IMR-90 (cell line): ENCODE data around the gene GOLGA1.

Source experiments
- BHLHE40 ChIP-seq: fragments of 150-350 bp; IDR thresholded peaks from 2 replicates; pipeline ENCODE4 v1.6.1; 2016; ENCODE audit warnings: mild to moderate bottlenecking, low read depth, low read length
- CEBPB ChIP-seq: IDR thresholded peaks from 2 replicates; pipeline ENCODE4 v1.6.1; 2012; ENCODE audit warnings: low read depth, low read length, improper control_type of control experiment
- FOS ChIP-seq: fragments of 150-350 bp; IDR thresholded peaks from 2 replicates; pipeline ENCODE4 v1.6.1; 2016; ENCODE audit warnings: low read depth, low read length
- MAFK ChIP-seq: IDR thresholded peaks from 2 replicates; pipeline ENCODE4 v1.6.1; 2012; ENCODE audit warnings: low read depth, low read length, improper control_type of control experiment
- MAZ ChIP-seq: IDR thresholded peaks from 2 replicates; pipeline ENCODE4 v1.6.1; 2012; ENCODE audit warnings: low read depth, mild to moderate bottlenecking, low read length, improper control_type of control experiment, moderate library complexity, borderline replicate concordance
- MXI1 ChIP-seq: IDR thresholded peaks from 2 replicates; pipeline ENCODE4 v1.6.1; 2012; ENCODE audit warnings: low read depth, mild to moderate bottlenecking, low read length, moderate library complexity, borderline replicate concordance
- NFE2L2 ChIP-seq: fragments of 150-350 bp; IDR thresholded peaks from 2 replicates; pipeline ENCODE4 v1.6.1; 2016; ENCODE audit warnings: low read depth, mild to moderate bottlenecking, low read length
- POLR2A ChIP-seq: IDR thresholded peaks from 2 replicates; pipeline ENCODE4 v1.6.1; 2012; ENCODE audit warnings: mild to moderate bottlenecking, low read depth, low read length
- RCOR1 ChIP-seq: IDR thresholded peaks from 2 replicates; pipeline ENCODE4 v1.6.1; 2012; ENCODE audit warnings: mild to moderate bottlenecking, low read length, improper control_type of control experiment; ENCODE audit not compliant: insufficient replicate concordance
- RFX5 ChIP-seq: IDR thresholded peaks from 2 replicates; pipeline ENCODE4 v1.8.0; 2012; ENCODE audit warnings: low read depth, mild to moderate bottlenecking, low read length, moderate library complexity
- SMC3 ChIP-seq: fragments of 150-350 bp; IDR thresholded peaks from 2 replicates; pipeline ENCODE4 v1.6.1; 2016; ENCODE audit warnings: low read depth, mild to moderate bottlenecking, antibody characterized with exemption, low read length, moderate library complexity
- USF2 ChIP-seq: fragments of 150-350 bp; IDR thresholded peaks from 2 replicates; pipeline ENCODE4 v1.6.1; 2017; ENCODE audit warnings: mild to moderate bottlenecking, antibody characterized with exemption, low read length, low read depth
- TF ChIP-seq, protein P1 (sequence below): conservative IDR thresholded peaks from 2 replicates; pipeline ENCODE4 v1.5.1; 2012; ENCODE audit warnings: mild to moderate bottlenecking, low read depth, low read length, improper control_type of control experiment
- TF ChIP-seq, protein P2 (sequence below): fragments of 150-350 bp; IDR thresholded peaks from 2 replicates; pipeline ENCODE4 v1.6.1; 2016; ENCODE audit warnings: low read depth, mild to moderate bottlenecking, low read length, moderate library complexity, borderline replicate concordance

GRCh38 chr9:124830593-124830992 is 110.3 kb downstream of the GOLGA1 start:
- TF ChIP-seq MAZ (no peak), RFX5 (no peak), POLR2A (no peak), MAFK (no peak), USF2 (no peak), RCOR1 (no peak), MXI1 (no peak), CEBPB (no peak), NFE2L2 (no peak), SMC3 (no peak), FOS (no peak), BHLHE40 (no peak)
- TF ChIP-seq, protein P1, sequence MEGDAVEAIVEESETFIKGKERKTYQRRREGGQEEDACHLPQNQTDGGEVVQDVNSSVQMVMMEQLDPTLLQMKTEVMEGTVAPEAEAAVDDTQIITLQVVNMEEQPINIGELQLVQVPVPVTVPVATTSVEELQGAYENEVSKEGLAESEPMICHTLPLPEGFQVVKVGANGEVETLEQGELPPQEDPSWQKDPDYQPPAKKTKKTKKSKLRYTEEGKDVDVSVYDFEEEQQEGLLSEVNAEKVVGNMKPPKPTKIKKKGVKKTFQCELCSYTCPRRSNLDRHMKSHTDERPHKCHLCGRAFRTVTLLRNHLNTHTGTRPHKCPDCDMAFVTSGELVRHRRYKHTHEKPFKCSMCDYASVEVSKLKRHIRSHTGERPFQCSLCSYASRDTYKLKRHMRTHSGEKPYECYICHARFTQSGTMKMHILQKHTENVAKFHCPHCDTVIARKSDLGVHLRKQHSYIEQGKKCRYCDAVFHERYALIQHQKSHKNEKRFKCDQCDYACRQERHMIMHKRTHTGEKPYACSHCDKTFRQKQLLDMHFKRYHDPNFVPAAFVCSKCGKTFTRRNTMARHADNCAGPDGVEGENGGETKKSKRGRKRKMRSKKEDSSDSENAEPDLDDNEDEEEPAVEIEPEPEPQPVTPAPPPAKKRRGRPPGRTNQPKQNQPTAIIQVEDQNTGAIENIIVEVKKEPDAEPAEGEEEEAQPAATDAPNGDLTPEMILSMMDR, result no peak
- TF ChIP-seq, protein P2, sequence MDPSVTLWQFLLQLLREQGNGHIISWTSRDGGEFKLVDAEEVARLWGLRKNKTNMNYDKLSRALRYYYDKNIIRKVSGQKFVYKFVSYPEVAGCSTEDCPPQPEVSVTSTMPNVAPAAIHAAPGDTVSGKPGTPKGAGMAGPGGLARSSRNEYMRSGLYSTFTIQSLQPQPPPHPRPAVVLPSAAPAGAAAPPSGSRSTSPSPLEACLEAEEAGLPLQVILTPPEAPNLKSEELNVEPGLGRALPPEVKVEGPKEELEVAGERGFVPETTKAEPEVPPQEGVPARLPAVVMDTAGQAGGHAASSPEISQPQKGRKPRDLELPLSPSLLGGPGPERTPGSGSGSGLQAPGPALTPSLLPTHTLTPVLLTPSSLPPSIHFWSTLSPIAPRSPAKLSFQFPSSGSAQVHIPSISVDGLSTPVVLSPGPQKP, result no peak
